DMS53 treated with DMSO at 0.1 percent for 48 hours (cell line): ENCODE data around the gene CAMKK2.

Source experiments
- DNase-seq: peaks from one replicate; lab custom pipeline; 2025; ENCODE audit not compliant: unreplicated experiment; lab: John Stamatoyannopoulos, UW

CAMKK2 gene

GRCh38 chr12:121248622-121249021 lies 47.9 kb downstream of the CAMKK2 start:
- no peak for DNase-seq

GRCh38 chr12:121246893-121247557 lies 49.5 kb downstream of the CAMKK2 start:
- DNase-seq, result no peak

- no peak for DNase-seq
These were observed 50.6 kb downstream of the CAMKK2 start for GRCh38 chr12:121245951-121246350.

- no peak for DNase-seq
These were observed 51.5 kb downstream of the CAMKK2 start for GRCh38 chr12:121245031-121245430.

- DNase-seq, result no peak
These were observed 55.1 kb downstream of the CAMKK2 start for GRCh38 chr12:121241156-121241970.

GRCh38 chr12:121240484-121241101 lies 55.9 kb downstream of the CAMKK2 start:
- DNase-seq, result no peak

- DNase-seq, result no peak
These were observed 56.5 kb downstream of the CAMKK2 start for GRCh38 chr12:121240062-121240420.

GRCh38 chr12:121239351-121240061 lies 57.0 kb downstream of the CAMKK2 start:
- DNase-seq, result no peak

- peak; percentile 65 for DNase-seq
These were observed 57.7 kb downstream of the CAMKK2 start for GRCh38 chr12:121238604-121239350.

GRCh38 chr12:121238086-121238485 lies 58.4 kb downstream of the CAMKK2 start:
- DNase-seq, result no peak

GRCh38 chr12:121237415-121237814 lies 59.1 kb downstream of the CAMKK2 start:
- no peak for DNase-seq

- DNase-seq, result no peak
These were observed 59.7 kb downstream of the CAMKK2 start for GRCh38 chr12:121236776-121237175.

- DNase-seq, result no peak
These were observed 62.9 kb downstream of the CAMKK2 start for GRCh38 chr12:121233628-121234020.

- DNase-seq, result no peak
These were observed 63.4 kb downstream of the CAMKK2 start for GRCh38 chr12:121232977-121233627.

GRCh38 chr12:121232163-121232562 lies 64.3 kb downstream of the CAMKK2 start:
- no peak for DNase-seq

- no peak for DNase-seq
These were observed 66.0 kb downstream of the CAMKK2 start for GRCh38 chr12:121230538-121230907.

- DNase-seq, result peak; percentile 57
These were observed 66.5 kb downstream of the CAMKK2 start for GRCh38 chr12:121229826-121230537.

- DNase-seq, result no peak
These were observed 67.4 kb downstream of the CAMKK2 start for GRCh38 chr12:121228919-121229665.

- peak; percentile 97 for DNase-seq
These were observed 69.2 kb downstream of the CAMKK2 start for GRCh38 chr12:121227294-121227693.
